Mesenchymal stem cell (in vitro differentiated cells and primary cell): ENCODE data around the gene OXSR1.

Experiments used
- DNase-seq: peaks from one replicate; pipeline ENCODE4 v3.0.0-alpha.2; 2013
- H2AFZ ChIP-seq: one replicate; pipeline ENCODE4 v1.6.1; 2013; ENCODE audit warnings: low read depth, mild to moderate bottlenecking, control low read depth, inconsistent platforms, low read length, moderate library complexity
- H2AK5ac ChIP-seq: 2 replicates; pipeline ENCODE4 v1.6.1; 2013; ENCODE audit warnings: low read length, moderate library complexity, mild to moderate bottlenecking, inconsistent platforms; ENCODE audit not compliant: severe bottlenecking
- H2BK120ac ChIP-seq: one replicate; pipeline ENCODE4 v1.6.1; 2013; ENCODE audit warnings: low read depth, mild to moderate bottlenecking, inconsistent platforms, low read length, moderate library complexity
- H2BK12ac ChIP-seq, 2 experiments: one replicate each; pipeline ENCODE4 v1.6.1; 2013; ENCODE audit warnings: inconsistent platforms in 2 of 2, low read length in 2 of 2, mild to moderate bottlenecking in 2 of 2, moderate library complexity in 2 of 2, control low read depth in 1 of 2
- H2BK15ac ChIP-seq: one replicate; pipeline ENCODE4 v1.6.1; 2013; ENCODE audit warnings: mild to moderate bottlenecking, low read depth, inconsistent platforms; ENCODE audit not compliant: poor library complexity, severe bottlenecking
- H2BK5ac ChIP-seq: 2 replicates; pipeline ENCODE4 v1.6.1; 2013; ENCODE audit warnings: low read depth, mild to moderate bottlenecking, low read length, control low read depth, inconsistent platforms; ENCODE audit not compliant: poor library complexity, severe bottlenecking
- H3K14ac ChIP-seq, 2 experiments: one replicate each; pipeline ENCODE4 v1.6.1; 2013; ENCODE audit warnings: inconsistent platforms in 2 of 2, low read length in 2 of 2, control low read depth in 1 of 2, mild to moderate bottlenecking in 1 of 2, moderate library complexity in 1 of 2
- H3K18ac ChIP-seq, 2 experiments: one replicate each; pipeline ENCODE4 v1.6.1; 2013; ENCODE audit warnings: inconsistent platforms in 2 of 2, low read length in 2 of 2, control low read depth in 1 of 2, low read depth in 1 of 2, mild to moderate bottlenecking in 1 of 2
- H3K23ac ChIP-seq, 2 experiments: one replicate each; pipeline ENCODE4 v1.6.1; 2013; ENCODE audit warnings: inconsistent platforms in 2 of 2, low read length in 2 of 2, mild to moderate bottlenecking in 2 of 2, moderate library complexity in 2 of 2, control low read depth in 1 of 2
- H3K27ac ChIP-seq: 2 replicates; pipeline ENCODE4 v1.5.1; 2013; ENCODE audit warnings: mild to moderate bottlenecking, moderate library complexity, low read length, control low read depth, inconsistent platforms; ENCODE audit not compliant: poor library complexity, severe bottlenecking
- H3K27me3 ChIP-seq, 2 experiments: 2 replicates each; pipeline versions ENCODE4 v1.6.1 to v1.7.0; 2013; ENCODE audit warnings: low read length in 2 of 2, mild to moderate bottlenecking in 2 of 2, moderate library complexity in 2 of 2, control low read depth in 1 of 2, inconsistent platforms in 1 of 2; ENCODE audit not compliant: control insufficient read depth in 1 of 2, insufficient read depth in 1 of 2
- H3K36me3 ChIP-seq, 2 experiments: 2 replicates each; pipeline versions ENCODE4 v1.6.1 to v1.7.0; 2013; ENCODE audit warnings: low read length in 2 of 2, control low read depth in 1 of 2, inconsistent platforms in 1 of 2, low read depth in 1 of 2, mild to moderate bottlenecking in 1 of 2; ENCODE audit not compliant: insufficient read depth in 2 of 2, control insufficient read depth in 1 of 2
- H3K4ac ChIP-seq, 2 experiments: one replicate each; pipeline ENCODE4 v1.6.1; 2013; ENCODE audit warnings: inconsistent platforms in 2 of 2, low read length in 2 of 2, mild to moderate bottlenecking in 2 of 2, moderate library complexity in 2 of 2, control low read depth in 1 of 2, low read depth in 1 of 2
- H3K4me1 ChIP-seq: 2 replicates; pipeline ENCODE4 v1.6.1; 2013; ENCODE audit warnings: low read depth, low read length, control low read depth; ENCODE audit not compliant: control insufficient read depth, insufficient read depth
- H3K4me2 ChIP-seq: 2 replicates; pipeline ENCODE4 v1.6.1; 2013; ENCODE audit warnings: low read length, mild to moderate bottlenecking, inconsistent platforms; ENCODE audit not compliant: poor library complexity, severe bottlenecking
- H3K4me3 ChIP-seq, 2 experiments: 2 replicates each; pipeline versions ENCODE4 v1.5.1 to v1.7.0; 2013; ENCODE audit warnings: low read length in 2 of 2, mild to moderate bottlenecking in 2 of 2, control low read depth in 1 of 2, low read depth in 1 of 2; ENCODE audit not compliant: insufficient read depth in 1 of 2
- H3K79me1 ChIP-seq: replicated peaks from 2 replicates; pipeline ENCODE4 v1.6.1; 2013; ENCODE audit warnings: mild to moderate bottlenecking, control low read depth, low read length, inconsistent platforms; ENCODE audit not compliant: poor library complexity, severe bottlenecking
- H3K9ac ChIP-seq: 2 replicates; pipeline ENCODE4 v1.7.0; 2013; ENCODE audit warnings: mild to moderate bottlenecking, low read length, moderate library complexity
- H3K9me3 ChIP-seq: 2 replicates; pipeline ENCODE4 v1.7.0; 2013; ENCODE audit warnings: mild to moderate bottlenecking, low read length; ENCODE audit not compliant: control insufficient read depth
- H4K8ac ChIP-seq: one replicate; pipeline ENCODE4 v1.6.1; 2013; ENCODE audit warnings: inconsistent platforms, mild to moderate bottlenecking, low read length, moderate library complexity
- H4K91ac ChIP-seq: one replicate; pipeline ENCODE4 v1.6.1; 2013; ENCODE audit warnings: mild to moderate bottlenecking, low read length, inconsistent platforms
- WGBS: methylation state at CpG from one replicate; pipeline ENCODE4 v1.1.7; 2013; ENCODE audit warnings: mixed read lengths; 5-methylcytosine and 5-hydroxymethylcytosine counted together

OXSR1 gene

DNA sequence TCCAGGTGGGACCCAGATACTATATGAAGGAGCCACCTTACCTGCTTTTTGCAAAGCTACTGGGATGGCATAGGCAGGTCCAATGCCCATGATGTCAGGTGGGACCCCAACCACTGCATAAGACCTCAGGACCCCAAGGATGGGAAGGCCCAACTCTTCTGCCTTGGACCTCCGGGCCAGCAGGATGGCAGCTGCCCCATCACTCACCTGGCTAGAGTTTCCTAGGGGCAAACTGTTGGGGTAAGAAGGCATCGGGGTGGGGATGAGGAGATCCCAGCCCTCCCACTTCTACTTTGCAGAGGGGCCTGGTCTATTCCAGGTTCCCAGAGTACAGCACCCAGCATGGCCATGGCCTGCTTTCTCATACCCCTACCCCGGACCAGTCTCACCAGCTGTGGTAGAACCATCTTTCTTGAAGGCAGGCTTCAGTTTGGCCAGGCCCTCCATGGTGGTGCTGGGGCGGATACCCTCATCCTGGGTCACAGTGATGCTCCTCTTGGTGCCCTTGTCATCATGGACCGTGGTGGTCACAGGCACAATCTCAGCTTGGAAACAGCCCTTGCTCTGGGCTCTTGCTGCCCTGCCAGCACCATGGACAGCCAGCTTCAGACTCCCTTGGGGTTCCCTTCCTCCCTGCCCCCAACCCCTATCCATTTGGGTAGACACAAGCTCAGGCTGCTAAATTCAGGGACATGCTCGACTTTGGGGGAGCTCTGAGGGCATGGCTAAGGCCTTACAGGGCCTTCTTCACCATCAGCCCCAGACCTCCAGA, 39.0 kb upstream of the OXSR1 start:
- Histone ChIP-seq H2AFZ (no peak overlapping the region), H2BK5ac (no peak overlapping the region), H3K36me3 (peaks cover 77 to 99% of the 10 kb centered on the region in 2 experiments), H3K9me3 (no peaks in the 10 kb centered on the region), H3K4me1 (peaks cover 7% of the 10 kb centered on the region), H3K23ac (no peak overlapping the region), H3K14ac (no peak overlapping the region), H3K9ac (no peak overlapping the region), H3K18ac (no peak overlapping the region), H2BK120ac (no peak overlapping the region), H3K4me2 (no peak overlapping the region), H2BK15ac (no peak overlapping the region), H4K8ac (no peak overlapping the region), H4K91ac (no peak overlapping the region), H3K4me3 (no peak overlapping the region), H3K79me1 (peaks cover 37% of the 10 kb centered on the region), H3K27me3 (no peaks in the 10 kb centered on the region), H2BK12ac (no peak overlapping the region), H3K4ac (no peak overlapping the region), H3K27ac (no peak overlapping the region), H2AK5ac (no peak overlapping the region)
- DNase-seq = no peak
- WGBS = 98% methylated on average over 6 of the region's 6 CpGs

GRCh38 chr3:38127611-38128302, 37.6 kb upstream of the OXSR1 start:
- H2BK120ac ChIP-seq = no peak overlapping the region
- H3K14ac ChIP-seq = no peak overlapping the region
- H3K4me1 ChIP-seq = peaks cover 7% of the 10 kb centered on the region
- no peak overlapping the region for H3K23ac ChIP-seq
- no peak overlapping the region for H3K4me3 ChIP-seq
- no peak overlapping the region for H3K4ac ChIP-seq
- peaks cover 47% of the 10 kb centered on the region for H3K79me1 ChIP-seq
- no peak overlapping the region for H2AFZ ChIP-seq
- no peak overlapping the region for H3K9ac ChIP-seq
- no peaks in the 10 kb centered on the region for H3K27me3 ChIP-seq
- no peak overlapping the region for H3K4me2 ChIP-seq
- no peak overlapping the region for H2BK12ac ChIP-seq
- H4K8ac ChIP-seq = no peak overlapping the region
- no peak overlapping the region for H3K27ac ChIP-seq
- DNase-seq = no peak
- H4K91ac ChIP-seq = no peak overlapping the region
- no peaks in the 10 kb centered on the region for H3K9me3 ChIP-seq
- peaks cover 76 to 99% of the 10 kb centered on the region in 2 experiments for H3K36me3 ChIP-seq
- H2BK15ac ChIP-seq = no peak overlapping the region
- H3K18ac ChIP-seq = no peak overlapping the region
- H2BK5ac ChIP-seq = no peak overlapping the region
- no peak overlapping the region for H2AK5ac ChIP-seq
- 98% methylated on average over 4 of the region's 4 CpGs for WGBS

- Histone ChIP-seq H2BK15ac (no peak overlapping the region), H2AFZ (no peak overlapping the region), H3K4ac (no peak overlapping the region), H4K8ac (no peak overlapping the region), H3K4me3 (no peak overlapping the region), H3K14ac (no peak overlapping the region), H3K9ac (no peak overlapping the region), H3K36me3 (peaks cover 75 to 99% of the 10 kb centered on the region in 2 experiments), H3K23ac (no peak overlapping the region), H2BK12ac (no peak overlapping the region), H2BK120ac (no peak overlapping the region), H3K9me3 (no peaks in the 10 kb centered on the region), H3K27ac (no peak overlapping the region), H3K27me3 (no peaks in the 10 kb centered on the region), H3K79me1 (peaks cover 50% of the 10 kb centered on the region), H3K4me1 (peaks cover 9% of the 10 kb centered on the region), H4K91ac (no peak overlapping the region), H3K18ac (no peak overlapping the region), H2AK5ac (no peak overlapping the region), H3K4me2 (no peak overlapping the region), H2BK5ac (no peak overlapping the region)
- no peak for DNase-seq
- 100% methylated on average over 1 of the region's 1 CpG for WGBS
Observed at GRCh38 chr3:38128303-38128655, 37.1 kb upstream of the OXSR1 start.

- no peaks in the 10 kb centered on the region for H3K9me3 ChIP-seq
- H2BK5ac ChIP-seq = no peak overlapping the region
- H2BK120ac ChIP-seq = no peak overlapping the region
- H3K23ac ChIP-seq = no peak overlapping the region
- no peak overlapping the region for H2BK12ac ChIP-seq
- no peak overlapping the region for H2AFZ ChIP-seq
- no peak overlapping the region for H3K4me2 ChIP-seq
- no peak overlapping the region for H3K4ac ChIP-seq
- H3K14ac ChIP-seq = no peak overlapping the region
- H3K9ac ChIP-seq = no peak overlapping the region
- DNase-seq = no peak
- no peak overlapping the region for H2AK5ac ChIP-seq
- H3K4me1 ChIP-seq = peaks cover 12% of the 10 kb centered on the region
- no peak overlapping the region for H3K27ac ChIP-seq
- H4K8ac ChIP-seq = no peak overlapping the region
- no peak overlapping the region for H3K18ac ChIP-seq
- no peak overlapping the region for H2BK15ac ChIP-seq
- H3K4me3 ChIP-seq = no peak overlapping the region
- WGBS = 97% methylated on average over 5 of the region's 5 CpGs
- no peaks in the 10 kb centered on the region for H3K27me3 ChIP-seq
- H3K36me3 ChIP-seq = peaks cover 80 to 99% of the 10 kb centered on the region in 2 experiments
- H3K79me1 ChIP-seq = peaks cover 57% of the 10 kb centered on the region
- H4K91ac ChIP-seq = no peak overlapping the region
Observed at GRCh38 chr3:38129058-38129457, 36.3 kb upstream of the OXSR1 start.
